ENCODE results near the gene AMH. TPM values are rescaled to one million over a fixed set of nuclear protein-coding genes. Genes with fewer than 3 reads are reported as not detected.

Gene AMH
- total and polyA plus RNA-seq, 4 donors = 0.08 to 0.59 (median 0.47) TPM; not detected in 1

DNA sequence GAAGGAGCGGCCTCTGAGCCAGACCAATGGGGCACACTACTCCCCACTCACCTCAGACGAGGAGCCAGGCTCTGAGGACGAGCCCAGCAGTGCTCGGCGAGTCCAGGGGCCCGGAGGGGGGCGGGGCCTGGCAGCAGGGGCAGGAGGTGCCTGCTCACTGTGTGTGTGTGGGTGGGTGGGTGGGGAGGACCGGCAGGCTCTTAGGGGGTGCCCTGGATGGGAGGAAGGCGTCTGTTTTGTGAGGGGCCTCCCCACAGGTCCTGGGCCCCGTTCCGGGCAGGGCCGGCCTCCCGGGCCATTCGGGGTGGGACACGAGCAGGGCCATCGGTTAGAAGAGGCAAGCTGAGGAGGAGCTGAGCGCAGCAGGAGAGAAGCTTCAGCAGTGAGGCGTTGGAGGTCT, 25.7 kb upstream of the AMH start:
- TF ChIP-seq TAF1 (conservative IDR thresholded peaks at IDR 0.05) (no peak), FOXA1 (IDR thresholded peaks at IDR 0.05) (no peak), YY1 (IDR thresholded peaks at IDR 0.05) (no peak), FOXA2 (IDR thresholded peaks at IDR 0.05) (no peak), JUND (IDR thresholded peaks at IDR 0.05) (no peak), EGR1 (IDR thresholded peaks at IDR 0.05; ENCODE audit: low read depth in 2 of 2) (no peak), RAD21 (IDR thresholded peaks at IDR 0.05) (no peak), ATF3 (IDR thresholded peaks at IDR 0.05) (no peak), GABPA (IDR thresholded peaks at IDR 0.05 in 1 of 2, conservative IDR thresholded peaks at IDR 0.05 in 1 of 2) (no peak), NR2F2 (IDR thresholded peaks at IDR 0.05) (no peak), HNF4A (conservative IDR thresholded peaks at IDR 0.05) (no peak), HNF4G (IDR thresholded peaks at IDR 0.05) (no peak), SP1 (IDR thresholded peaks at IDR 0.05) (no peak), RXRA (IDR thresholded peaks at IDR 0.05) (no peak)
- TF ChIP-seq, protein P1, sequence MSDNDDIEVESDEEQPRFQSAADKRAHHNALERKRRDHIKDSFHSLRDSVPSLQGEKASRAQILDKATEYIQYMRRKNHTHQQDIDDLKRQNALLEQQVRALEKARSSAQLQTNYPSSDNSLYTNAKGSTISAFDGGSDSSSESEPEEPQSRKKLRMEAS (IDR thresholded peaks at IDR 0.05) = no peak
- TF ChIP-seq, protein P2, sequence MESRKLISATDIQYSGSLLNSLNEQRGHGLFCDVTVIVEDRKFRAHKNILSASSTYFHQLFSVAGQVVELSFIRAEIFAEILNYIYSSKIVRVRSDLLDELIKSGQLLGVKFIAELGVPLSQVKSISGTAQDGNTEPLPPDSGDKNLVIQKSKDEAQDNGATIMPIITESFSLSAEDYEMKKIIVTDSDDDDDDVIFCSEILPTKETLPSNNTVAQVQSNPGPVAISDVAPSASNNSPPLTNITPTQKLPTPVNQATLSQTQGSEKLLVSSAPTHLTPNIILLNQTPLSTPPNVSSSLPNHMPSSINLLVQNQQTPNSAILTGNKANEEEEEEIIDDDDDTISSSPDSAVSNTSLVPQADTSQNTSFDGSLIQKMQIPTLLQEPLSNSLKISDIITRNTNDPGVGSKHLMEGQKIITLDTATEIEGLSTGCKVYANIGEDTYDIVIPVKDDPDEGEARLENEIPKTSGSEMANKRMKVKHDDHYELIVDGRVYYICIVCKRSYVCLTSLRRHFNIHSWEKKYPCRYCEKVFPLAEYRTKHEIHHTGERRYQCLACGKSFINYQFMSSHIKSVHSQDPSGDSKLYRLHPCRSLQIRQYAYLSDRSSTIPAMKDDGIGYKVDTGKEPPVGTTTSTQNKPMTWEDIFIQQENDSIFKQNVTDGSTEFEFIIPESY (IDR thresholded peaks at IDR 0.05) = no peak
- TF ChIP-seq, protein P3, sequence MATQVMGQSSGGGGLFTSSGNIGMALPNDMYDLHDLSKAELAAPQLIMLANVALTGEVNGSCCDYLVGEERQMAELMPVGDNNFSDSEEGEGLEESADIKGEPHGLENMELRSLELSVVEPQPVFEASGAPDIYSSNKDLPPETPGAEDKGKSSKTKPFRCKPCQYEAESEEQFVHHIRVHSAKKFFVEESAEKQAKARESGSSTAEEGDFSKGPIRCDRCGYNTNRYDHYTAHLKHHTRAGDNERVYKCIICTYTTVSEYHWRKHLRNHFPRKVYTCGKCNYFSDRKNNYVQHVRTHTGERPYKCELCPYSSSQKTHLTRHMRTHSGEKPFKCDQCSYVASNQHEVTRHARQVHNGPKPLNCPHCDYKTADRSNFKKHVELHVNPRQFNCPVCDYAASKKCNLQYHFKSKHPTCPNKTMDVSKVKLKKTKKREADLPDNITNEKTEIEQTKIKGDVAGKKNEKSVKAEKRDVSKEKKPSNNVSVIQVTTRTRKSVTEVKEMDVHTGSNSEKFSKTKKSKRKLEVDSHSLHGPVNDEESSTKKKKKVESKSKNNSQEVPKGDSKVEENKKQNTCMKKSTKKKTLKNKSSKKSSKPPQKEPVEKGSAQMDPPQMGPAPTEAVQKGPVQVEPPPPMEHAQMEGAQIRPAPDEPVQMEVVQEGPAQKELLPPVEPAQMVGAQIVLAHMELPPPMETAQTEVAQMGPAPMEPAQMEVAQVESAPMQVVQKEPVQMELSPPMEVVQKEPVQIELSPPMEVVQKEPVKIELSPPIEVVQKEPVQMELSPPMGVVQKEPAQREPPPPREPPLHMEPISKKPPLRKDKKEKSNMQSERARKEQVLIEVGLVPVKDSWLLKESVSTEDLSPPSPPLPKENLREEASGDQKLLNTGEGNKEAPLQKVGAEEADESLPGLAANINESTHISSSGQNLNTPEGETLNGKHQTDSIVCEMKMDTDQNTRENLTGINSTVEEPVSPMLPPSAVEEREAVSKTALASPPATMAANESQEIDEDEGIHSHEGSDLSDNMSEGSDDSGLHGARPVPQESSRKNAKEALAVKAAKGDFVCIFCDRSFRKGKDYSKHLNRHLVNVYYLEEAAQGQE (IDR thresholded peaks at IDR 0.05) = no peak
- TF ChIP-seq, protein P4, sequence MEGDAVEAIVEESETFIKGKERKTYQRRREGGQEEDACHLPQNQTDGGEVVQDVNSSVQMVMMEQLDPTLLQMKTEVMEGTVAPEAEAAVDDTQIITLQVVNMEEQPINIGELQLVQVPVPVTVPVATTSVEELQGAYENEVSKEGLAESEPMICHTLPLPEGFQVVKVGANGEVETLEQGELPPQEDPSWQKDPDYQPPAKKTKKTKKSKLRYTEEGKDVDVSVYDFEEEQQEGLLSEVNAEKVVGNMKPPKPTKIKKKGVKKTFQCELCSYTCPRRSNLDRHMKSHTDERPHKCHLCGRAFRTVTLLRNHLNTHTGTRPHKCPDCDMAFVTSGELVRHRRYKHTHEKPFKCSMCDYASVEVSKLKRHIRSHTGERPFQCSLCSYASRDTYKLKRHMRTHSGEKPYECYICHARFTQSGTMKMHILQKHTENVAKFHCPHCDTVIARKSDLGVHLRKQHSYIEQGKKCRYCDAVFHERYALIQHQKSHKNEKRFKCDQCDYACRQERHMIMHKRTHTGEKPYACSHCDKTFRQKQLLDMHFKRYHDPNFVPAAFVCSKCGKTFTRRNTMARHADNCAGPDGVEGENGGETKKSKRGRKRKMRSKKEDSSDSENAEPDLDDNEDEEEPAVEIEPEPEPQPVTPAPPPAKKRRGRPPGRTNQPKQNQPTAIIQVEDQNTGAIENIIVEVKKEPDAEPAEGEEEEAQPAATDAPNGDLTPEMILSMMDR (IDR thresholded peaks at IDR 0.05; ENCODE audit: low read depth, low read length, missing input control) = no peak
- Histone ChIP-seq H3K9me3 (ENCODE audit: control insufficient read depth in 4 of 4, low read length in 3 of 4) (no peaks in the 10 kb centered on the region), H3K36me3 (ENCODE audit: control insufficient read depth in 4 of 4, insufficient read depth in 3 of 4, low read depth in 1 of 4, low read length in 3 of 4) (peaks cover 7 to 47% (median 10%) of the 10 kb centered on the region in 4 donors), H3K9ac (ENCODE audit: low read depth in 1 of 2, low read length in 2 of 2) (no peak overlapping the region), H3K4me3 (ENCODE audit: low read depth in 1 of 3, low read length in 3 of 3) (no peak overlapping the region), H3K27ac (ENCODE audit: low read depth in 1 of 2, low read length in 2 of 2) (no peak overlapping the region), H3K4me1 (ENCODE audit: control insufficient read depth in 4 of 4, insufficient read depth in 4 of 4, low read length in 3 of 4) (peaks cover 2 to 9% (median 4%) of the 10 kb centered on the region in 4 donors), H3K27me3 (ENCODE audit: control insufficient read depth in 4 of 4, insufficient read depth in 4 of 4, low read length in 3 of 4) (no peaks in the 10 kb centered on the region)
- whole genome bisulfite sequencing = 94% methylated on average over 18 of the region's 18 CpGs
- DNase-seq (ENCODE audit: low spot score) = no peak
